Endodermal cell (in vitro differentiated cells): Measurements from ENCODE around the gene URB1. TPM values are rescaled to one million over a fixed set of nuclear protein-coding genes. Genes with fewer than 3 reads are reported as not detected.

ENCODE experiments used
- DNase-seq: peaks from one replicate; pipeline ENCODE4 v3.0.0-alpha.2; 2017
- H3K27ac ChIP-seq: 2 replicates; pipeline ENCODE4 v1.5.1; 2013; ENCODE audit warnings: mild to moderate bottlenecking, low read depth, low read length, moderate library complexity
- H3K27me3 ChIP-seq: 2 replicates; pipeline ENCODE4 v1.6.1; 2013; ENCODE audit warnings: mild to moderate bottlenecking, low read length, moderate library complexity; ENCODE audit not compliant: insufficient read depth, control insufficient read depth, poor library complexity, severe bottlenecking
- H3K36me3 ChIP-seq: 2 replicates; pipeline ENCODE4 v1.7.0; 2013; ENCODE audit warnings: mild to moderate bottlenecking, low read length, moderate library complexity; ENCODE audit not compliant: control insufficient read depth, insufficient read depth
- H3K4me1 ChIP-seq: one replicate; pipeline ENCODE4 v1.7.0; 2013; ENCODE audit warnings: low read length; ENCODE audit not compliant: control insufficient read depth, insufficient read depth
- H3K4me3 ChIP-seq: 2 replicates; pipeline ENCODE4 v1.5.1; 2013; ENCODE audit warnings: mild to moderate bottlenecking, low read length, moderate library complexity
- H3K9ac ChIP-seq: 2 replicates; pipeline ENCODE4 v1.6.1; 2013; ENCODE audit warnings: mild to moderate bottlenecking, low read length, moderate library complexity; ENCODE audit not compliant: poor library complexity, severe bottlenecking; ENCODE audit errors: extremely low read depth
- H3K9me3 ChIP-seq: 2 replicates; pipeline ENCODE4 v1.6.1; 2013; ENCODE audit warnings: mild to moderate bottlenecking, low read length, moderate library complexity; ENCODE audit not compliant: control insufficient read depth
- H3K27ac Mint-ChIP-seq: 2 replicates; pipeline ENCODE4 v1.8.0; 2020; ENCODE audit warnings: mixed read lengths
- H3K27me3 Mint-ChIP-seq: 2 replicates; pipeline ENCODE4 v1.8.0; 2021; ENCODE audit warnings: mild to moderate bottlenecking, mixed read lengths; ENCODE audit not compliant: insufficient read depth
- H3K36me3 Mint-ChIP-seq: 2 replicates; pipeline ENCODE4 v1.8.0; 2020; ENCODE audit warnings: low read depth, mixed read lengths
- H3K4me1 Mint-ChIP-seq: 2 replicates; pipeline ENCODE4 v1.8.0; 2020; ENCODE audit warnings: mixed read lengths
- H3K4me3 Mint-ChIP-seq: 2 replicates; pipeline ENCODE4 v1.8.0; 2020; ENCODE audit warnings: mild to moderate bottlenecking, moderate library complexity, mixed read lengths
- H3K9me3 Mint-ChIP-seq: 2 replicates; pipeline ENCODE4 v1.8.0; 2020; ENCODE audit warnings: mild to moderate bottlenecking, mixed read lengths
- CTCF ChIP-seq: fragments of 200-600 bp; sonication (generic); conservative IDR thresholded peaks from 2 replicates; pipeline ENCODE4 v1.5.0; 2021; ENCODE audit warnings: antibody characterized with exemption, mild to moderate bottlenecking
- WGBS, 2 experiments: methylation state at CpG; one replicate each; pipeline versions ENCODE4 v1.1.5 to v1.1.7; 2013; ENCODE audit warnings: missing lambda C conversion rate in 2 of 2, mixed read lengths in 1 of 2; ENCODE audit not compliant: insufficient coverage in 1 of 2, insufficient read length in 1 of 2; 5-methylcytosine and 5-hydroxymethylcytosine counted together
- total RNA-seq, 2 donors: library from RNA; stranded (reverse); fragmentation: NEBNext Ultra II Directional in 1 of 2; extraction: Animal tissue kit (Norgen Biotek cat#: 25700) in 1 of 2; gene quantifications; 2 replicates in 1 of 2; 3 replicates in 1 of 2; pipeline ENCODE4 v1.2.1, GENCODE V29; 2021

The URB1 gene
- total RNA-seq, 2 donors from 2014 or later: 9.4 to 14.0 TPM

GRCh38 chr21:32415451-32416398, 22.9 kb upstream of the URB1 start:
- H3K4me3 ChIP-seq: no peak overlapping the region
- H3K9me3 Mint-ChIP-seq: no peaks in the 10 kb centered on the region
- H3K4me1 Mint-ChIP-seq: peaks cover 7% of the 10 kb centered on the region
- H3K36me3 Mint-ChIP-seq: no peaks in the 10 kb centered on the region
- H3K27ac Mint-ChIP-seq: no peak overlapping the region
- peaks cover 53% of the 10 kb centered on the region for H3K27me3 ChIP-seq
- no peak for TF ChIP-seq CTCF
- no peak overlapping the region for H3K4me3 Mint-ChIP-seq
- no peak for DNase-seq
- H3K9me3 ChIP-seq: no peaks in the 10 kb centered on the region
- peaks cover 53% of the 10 kb centered on the region for H3K27me3 Mint-ChIP-seq
- H3K4me1 ChIP-seq: no peaks in the 10 kb centered on the region
- WGBS, 2 experiments: 73 to 84% methylated on average over 8 to 11 of the region's 11 CpGs
- H3K9ac ChIP-seq: no peak overlapping the region
- no peak overlapping the region for H3K27ac ChIP-seq
- no peaks in the 10 kb centered on the region for H3K36me3 ChIP-seq

- peaks cover 63% of the 10 kb centered on the region for H3K27me3 ChIP-seq
- no peak overlapping the region for H3K4me3 ChIP-seq
- H3K9me3 ChIP-seq: no peaks in the 10 kb centered on the region
- DNase-seq: no peak
- Mint-ChIP-seq H3K4me1 (peaks cover 7% of the 10 kb centered on the region), H3K27ac (no peak overlapping the region), H3K27me3 (peaks cover 62% of the 10 kb centered on the region), H3K36me3 (no peaks in the 10 kb centered on the region), H3K4me3 (no peak overlapping the region), H3K9me3 (no peaks in the 10 kb centered on the region)
- peak; percentile 56 for TF ChIP-seq CTCF
- no peaks in the 10 kb centered on the region for H3K4me1 ChIP-seq
- no peak overlapping the region for H3K27ac ChIP-seq
- WGBS, 2 experiments: 73 to 79% methylated on average over 7 to 8 of the region's 8 CpGs
- no peak overlapping the region for H3K9ac ChIP-seq
- no peaks in the 10 kb centered on the region for H3K36me3 ChIP-seq
Observed at GRCh38 chr21:32414579-32415358, 22.0 kb upstream of the URB1 start.

- H3K4me3 Mint-ChIP-seq: peak overlapping the region; percentile 47
Observed at GRCh38 chr21:32413697-32414578, 21.1 kb upstream of the URB1 start.

More at GRCh38 chr21:32413697-32414578, 21.1 kb upstream of the URB1 start:
- Mint-ChIP-seq H3K27me3 (peaks cover 71% of the 10 kb centered on the region), H3K9me3 (no peaks in the 10 kb centered on the region), H3K27ac (no peak overlapping the region), H3K4me1 (peaks cover 7% of the 10 kb centered on the region), H3K36me3 (no peaks in the 10 kb centered on the region)
- DNase-seq: no peak
- H3K27ac ChIP-seq: no peak overlapping the region
- no peak for TF ChIP-seq CTCF
- H3K27me3 ChIP-seq: peaks cover 71% of the 10 kb centered on the region
- 78 to 87% methylated on average over 7 of the region's 7 CpGs for whole genome bisulfite sequencing, 2 experiments
- no peaks in the 10 kb centered on the region for H3K4me1 ChIP-seq
- no peak overlapping the region for H3K9ac ChIP-seq
- H3K9me3 ChIP-seq: no peaks in the 10 kb centered on the region
- no peak overlapping the region for H3K4me3 ChIP-seq
- no peaks in the 10 kb centered on the region for H3K36me3 ChIP-seq
